H1 (cell line): ENCODE results near the gene INPP5K. TPM values are rescaled to one million over a fixed set of nuclear protein-coding genes. Genes with fewer than 3 reads are reported as not detected.
A peak's percentile ranks its signal among the peaks of the same experiment; 100 is the strongest.

Source experiments
- CHD7 ChIP-seq: fragments of 300-600 bp; sonication (generic); IDR thresholded peaks from 2 replicates; pipeline ENCODE4 v1.7.1; 2012; ENCODE audit warnings: low read length, moderate library complexity, mild to moderate bottlenecking, inconsistent platforms; ENCODE audit not compliant: insufficient replicate concordance
- CREB1 ChIP-seq: IDR thresholded peaks from 2 replicates; pipeline ENCODE4 v1.6.1; 2012; ENCODE audit warnings: inconsistent platforms
- EP300 ChIP-seq, 2 experiments: IDR thresholded peaks; 1 replicate in 1 of 2; 2 replicates in 1 of 2; pipeline ENCODE4 v1.6.1; 2011 to 2012; ENCODE audit warnings: low read depth in 2 of 2, low read length in 2 of 2, mild to moderate bottlenecking in 2 of 2, borderline replicate concordance in 1 of 2, inconsistent platforms in 1 of 2, moderate library complexity in 1 of 2
- GABPA ChIP-seq: IDR thresholded peaks from 2 replicates; pipeline ENCODE4 v1.6.1; 2011; ENCODE audit warnings: mild to moderate bottlenecking, low read length, moderate library complexity, borderline replicate concordance; ENCODE audit not compliant: insufficient read depth
- POLR2A ChIP-seq, 2 experiments: IDR thresholded peaks; 1 replicate in 1 of 2; 2 replicates in 1 of 2; pipeline ENCODE4 v1.6.1; 2011; ENCODE audit warnings: low read depth in 2 of 2, low read length in 2 of 2, mild to moderate bottlenecking in 2 of 2; ENCODE audit errors: control extremely low read depth in 1 of 2
- RBBP5 ChIP-seq: IDR thresholded peaks from 2 replicates; pipeline ENCODE4 v1.7.1; 2012; ENCODE audit warnings: low read depth, mild to moderate bottlenecking, inconsistent platforms, low read length, moderate library complexity, borderline replicate concordance
- RXRA ChIP-seq: IDR thresholded peaks from 2 replicates; pipeline ENCODE4 v1.6.1; 2011; ENCODE audit warnings: low read depth, mild to moderate bottlenecking, low read length, moderate library complexity; ENCODE audit not compliant: insufficient read depth
- SP1 ChIP-seq: IDR thresholded peaks from 2 replicates; pipeline ENCODE4 v1.6.1; 2011; ENCODE audit warnings: low read depth, low read length
- TEAD4 ChIP-seq: IDR thresholded peaks from 2 replicates; pipeline ENCODE4 v1.6.1; 2012; ENCODE audit warnings: low read depth, low read length, inconsistent platforms, mixed read lengths
- YY1 ChIP-seq: IDR thresholded peaks from 2 replicates; pipeline ENCODE4 v1.6.1; 2011; ENCODE audit warnings: low read depth, mild to moderate bottlenecking, low read length
- polyA plus RNA-seq, 7 experiments: library from polyadenylated mRNA; depleted of rRNA in 3 of 7; stranded (reverse) in 5 of 7; unstranded in 2 of 7; fragments of >200 nt in 5 of 7; fragments of 200-250 nt in 2 of 7; gene quantifications; 1 replicate in 5 of 7; 2 replicates in 1 of 7; 4 replicates in 1 of 7; pipeline versions ENCODE4 v1.2.1 to v1.2.3, GENCODE V29; 2011 to 2013; ENCODE audit warnings: missing spikeins in 2 of 7, mixed read lengths in 2 of 7
- total RNA-seq: library from RNA; stranded (reverse); fragmentation: NEBNext Ultra II Directional; extraction: Animal tissue kit (Norgen Biotek cat#: 25700); gene quantifications from 2 replicates; pipeline ENCODE4 v1.2.1, GENCODE V29; 2021

Gene INPP5K
- total and polyA plus RNA-seq, 2 of the 8 experiments (the other 6 are each of a cell fraction or from before 2014, with no cell fraction given), result 21.0 to 24.1 TPM

- no peak for TF ChIP-seq CHD7
- no peak for TF ChIP-seq YY1
- 0 out of 3 replicates have a peak, but pooled peaks of 1 of the 2 experiments have one; percentile 30 for TF ChIP-seq POLR2A (IDR thresholded peaks at IDR 0.05; ENCODE audit: control extremely low read depth in 1 of 2, low read depth in 2 of 2, low read length in 2 of 2)
- 0 out of 2 replicates have a peak, but pooled peaks have one; percentile 49 for TF ChIP-seq CREB1
- TF ChIP-seq RBBP5, result no peak; the same call in 1 of the 2 replicates
- TF ChIP-seq EP300 (IDR thresholded peaks at IDR 0.05; ENCODE audit: borderline replicate concordance in 1 of 2, low read depth in 2 of 2, low read length in 2 of 2), result peak in 1 of 2 experiments; percentile 54; a peak in 1 of 3 replicates
- no peak for TF ChIP-seq GABPA
- TF ChIP-seq SP1, result no peak; the same call in 1 of the 2 replicates
- peak; percentile 93 for TF ChIP-seq TEAD4
- TF ChIP-seq RXRA, result no peak
Observed at GRCh38 chr17:1487939-1488825, 28.2 kb downstream of the INPP5K start (continued).
